HG02588 (cell line): ENCODE data around the gene PCDH19.

Experiments used
- ATAC-seq: cut with Tn5 transposase; IDR thresholded peaks from one replicate; pipeline ENCODE4 v1.9.1; 2021; ENCODE audit warnings: mild to moderate bottlenecking, moderate library complexity; ENCODE audit not compliant: unreplicated experiment

The PCDH19 gene

GRCh38 chrX:100407147-100407783 is 2.8 kb downstream of the PCDH19 start:
- ATAC-seq, result no peak

GRCh38 chrX:100405424-100405823 is 4.6 kb downstream of the PCDH19 start:
- ATAC-seq, result no peak

GRCh38 chrX:100404851-100405250 is 5.2 kb downstream of the PCDH19 start:
- ATAC-seq, result no peak

GRCh38 chrX:100395781-100396180 is 14.3 kb downstream of the PCDH19 start:
- no peak for ATAC-seq

GRCh38 chrX:100381619-100382018 is 28.5 kb downstream of the PCDH19 start:
- ATAC-seq, result no peak

- no peak for ATAC-seq
These were observed 30.6 kb downstream of the PCDH19 start for GRCh38 chrX:100379388-100379986.

GRCh38 chrX:100377826-100378225 is 32.2 kb downstream of the PCDH19 start:
- no peak for ATAC-seq

- no peak for ATAC-seq
These were observed 33.5 kb downstream of the PCDH19 start for GRCh38 chrX:100376576-100376975.

- no peak for ATAC-seq
These were observed 36.4 kb downstream of the PCDH19 start for GRCh38 chrX:100373673-100374072.

GRCh38 chrX:100368167-100368566 is 41.9 kb downstream of the PCDH19 start:
- no peak for ATAC-seq

GRCh38 chrX:100363896-100364295 is 46.2 kb downstream of the PCDH19 start:
- ATAC-seq, result no peak

GRCh38 chrX:100358766-100359165 is 51.3 kb downstream of the PCDH19 start:
- ATAC-seq, result no peak

GRCh38 chrX:100356351-100356896 is 53.6 kb downstream of the PCDH19 start:
- no peak for ATAC-seq

- no peak for ATAC-seq
These were observed 54.4 kb downstream of the PCDH19 start for GRCh38 chrX:100355680-100356079.

GRCh38 chrX:100353326-100353725 is 56.7 kb downstream of the PCDH19 start:
- ATAC-seq, result no peak

GRCh38 chrX:100350704-100351489 is 59.2 kb downstream of the PCDH19 start:
- ATAC-seq, result no peak

GRCh38 chrX:100349391-100349790 is 60.7 kb downstream of the PCDH19 start:
- no peak for ATAC-seq

GRCh38 chrX:100341142-100341510 is 68.9 kb downstream of the PCDH19 start:
- no peak for ATAC-seq

- no peak for ATAC-seq
These were observed 69.5 kb downstream of the PCDH19 start for GRCh38 chrX:100340491-100341141.

- no peak for ATAC-seq
These were observed 81.7 kb downstream of the PCDH19 start for GRCh38 chrX:100328351-100328750.

- ATAC-seq, result no peak
These were observed 90.4 kb downstream of the PCDH19 start for GRCh38 chrX:100319716-100320115.
